GM12801 (cell line): ENCODE results near the gene NEUROD6.

ENCODE experiments used
- CTCF ChIP-seq: IDR thresholded peaks from one replicate; pipeline ENCODE4 v1.5.1; 2011; ENCODE audit warnings: control low read depth; ENCODE audit not compliant: insufficient read length; ENCODE audit errors: extremely low read depth

The NEUROD6 gene

DNA sequence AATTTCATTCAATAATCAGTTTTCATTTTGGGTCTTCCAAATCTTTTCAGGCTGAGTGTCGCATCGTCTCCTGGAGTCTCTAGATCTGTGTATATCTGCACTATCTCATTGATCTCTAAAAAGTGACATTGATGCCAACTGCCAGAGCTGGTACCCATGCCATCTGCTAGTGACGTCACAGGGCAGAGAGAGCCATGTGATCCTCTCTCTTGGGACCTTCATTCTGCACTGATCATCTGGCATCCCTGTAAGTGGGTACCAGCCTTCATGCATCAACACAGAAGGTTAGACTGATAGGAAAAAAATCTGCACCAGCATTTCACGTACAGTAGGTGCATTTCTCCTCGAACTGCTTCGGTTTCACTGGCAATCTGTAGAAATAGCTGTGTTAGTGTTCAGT, at the start of gene NEUROD6:
TSS of gene NEUROD6 (minus strand) at position 124 of the 400 bp plus-strand sequence. CDS start 1,458 bp downstream, outside the sequence.
- TF ChIP-seq CTCF, result no peak

DNA sequence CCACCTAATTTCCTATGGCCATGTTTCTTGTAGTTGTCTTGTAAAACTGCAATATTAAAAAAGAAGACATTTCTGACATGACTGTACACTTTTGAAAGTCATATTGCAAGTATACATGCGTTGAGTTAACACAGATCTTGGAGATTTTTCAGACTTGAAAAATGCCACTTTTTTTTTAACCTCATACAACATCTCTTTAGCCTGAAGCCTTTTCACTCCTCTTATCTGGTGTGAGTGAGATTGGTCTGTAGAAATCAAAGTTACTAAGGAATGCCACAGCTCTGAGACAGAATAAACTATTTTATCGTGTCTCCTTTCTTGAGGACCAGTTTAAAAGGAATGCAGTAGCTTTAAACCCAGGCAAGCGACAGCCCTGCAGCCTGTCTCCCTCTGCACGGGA, 43.9 kb upstream of the NEUROD6 start:
- TF ChIP-seq CTCF, result no peak

- no peak for TF ChIP-seq CTCF
Observed at GRCh38 chr7:31382722-31383121, 42.2 kb upstream of the NEUROD6 start.

DNA sequence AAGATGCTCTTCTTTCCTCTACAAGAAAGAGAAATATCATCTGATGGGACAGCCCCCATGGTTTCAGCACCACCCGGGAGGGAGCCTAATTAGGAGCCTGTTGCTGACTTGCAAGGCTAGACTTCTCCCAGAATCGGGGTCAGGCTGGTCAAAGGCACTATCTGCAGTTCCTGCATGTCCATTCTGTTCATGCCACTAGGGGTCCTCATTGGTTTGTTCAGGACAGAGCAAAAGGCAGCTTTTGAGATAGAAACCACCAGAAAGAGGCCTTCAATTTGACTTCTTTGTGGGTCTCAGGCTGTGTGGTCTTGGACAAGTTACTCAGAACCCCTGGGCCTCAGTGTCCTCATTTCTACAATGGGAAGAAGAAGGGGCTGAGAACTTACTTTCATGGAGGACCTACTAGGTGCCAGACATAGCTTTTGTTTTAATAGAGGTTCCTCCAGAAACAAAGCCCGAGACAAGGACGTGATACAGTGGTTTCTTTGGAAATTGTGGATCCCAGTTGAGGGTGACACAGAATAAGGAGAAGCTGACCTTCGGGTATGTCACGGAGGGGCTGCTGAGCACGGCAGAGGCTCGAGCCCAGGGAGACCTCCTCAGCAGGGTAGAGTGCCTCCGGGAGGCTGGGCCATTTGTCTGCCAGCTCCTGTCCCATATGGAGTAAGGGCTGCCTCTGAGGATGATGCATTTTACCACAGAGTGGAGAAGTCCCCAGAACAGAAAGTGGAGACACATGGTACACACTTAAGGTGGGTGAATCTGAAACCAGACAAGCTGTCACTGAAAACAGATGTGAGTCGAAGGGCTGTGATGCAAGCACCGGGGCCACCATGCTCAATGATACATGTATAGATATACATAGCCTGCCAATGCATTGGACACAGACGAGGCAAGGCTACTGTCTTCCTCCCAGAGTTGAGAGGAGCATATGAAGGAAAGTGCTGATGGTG, 33.1 kb upstream of the NEUROD6 start:
- TF ChIP-seq CTCF, result no peak

DNA sequence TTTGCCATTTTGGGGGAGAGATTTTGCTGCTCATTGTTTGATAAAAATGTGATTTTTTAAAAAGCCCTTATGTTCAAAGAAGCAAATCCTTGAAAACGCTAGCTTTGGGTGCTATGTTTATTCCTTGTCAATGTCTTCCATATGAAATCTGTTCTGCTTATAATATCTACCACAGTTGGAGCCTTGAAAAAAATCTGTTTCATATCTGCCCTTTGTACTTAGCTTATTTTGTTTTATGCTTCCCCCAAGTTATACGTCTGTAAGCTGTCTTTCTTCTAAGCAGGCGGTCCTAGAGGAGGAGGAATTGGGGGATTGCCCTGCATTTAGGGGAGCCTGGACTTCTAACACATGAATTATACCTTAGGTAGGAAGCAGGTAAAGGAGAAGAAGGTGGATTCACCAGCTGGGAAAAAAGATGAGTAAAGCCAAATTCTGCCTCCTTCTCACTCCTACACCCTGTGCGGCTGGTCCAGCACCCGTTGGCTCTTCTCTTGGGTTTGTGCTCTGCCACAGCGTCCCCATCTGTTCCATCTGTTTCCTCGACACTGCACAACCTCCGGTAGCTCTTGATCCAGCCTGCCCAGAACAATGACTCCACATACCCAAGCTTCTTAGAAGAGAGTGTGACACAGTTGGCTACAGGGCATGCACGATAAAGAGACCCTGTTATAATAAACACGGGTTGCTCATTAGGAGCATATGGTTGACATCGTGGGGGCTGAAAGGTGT, 31.9 kb upstream of the NEUROD6 start:
- no peak for TF ChIP-seq CTCF

DNA sequence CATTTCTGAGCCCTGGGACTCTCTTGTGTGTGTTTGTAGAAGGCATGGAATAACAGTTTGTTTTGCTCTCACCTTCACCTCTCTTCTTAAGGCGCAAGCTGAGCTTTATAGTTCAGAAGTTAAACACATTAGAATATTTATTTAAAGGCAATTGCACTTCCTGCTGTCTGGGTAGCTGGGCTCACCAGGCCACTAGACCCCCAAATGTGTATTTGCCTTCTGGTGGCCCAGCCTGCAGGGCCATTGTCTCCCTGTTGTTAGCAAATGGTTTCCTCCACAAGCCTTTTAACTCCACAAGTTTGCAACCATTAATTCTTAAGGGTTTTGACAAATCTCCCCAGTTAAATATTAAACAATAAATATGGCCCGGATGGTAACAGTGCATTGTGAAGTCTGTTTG, 31.1 kb upstream of the NEUROD6 start:
- no peak for TF ChIP-seq CTCF

- TF ChIP-seq CTCF, result no peak
Observed at GRCh38 chr7:31370609-31371008, 30.1 kb upstream of the NEUROD6 start.
